Activated naive CD8-positive, alpha-beta T cell treated with anti-CD3 and anti-CD28 coated beads, Interleukin-2, amount 50 U/mL, for 16 hours (primary cell): ENCODE results near the gene EPN1.

Source experiments
- DNase-seq: peaks from one replicate; pipeline ENCODE4 v3.0.0-alpha.2; 2020; ENCODE audit warnings: low read depth, low spot score

The EPN1 gene

GRCh38 chr19:55646889-55647731 lies 27.9 kb upstream of the EPN1 start:
- DNase-seq, result no peak

DNA sequence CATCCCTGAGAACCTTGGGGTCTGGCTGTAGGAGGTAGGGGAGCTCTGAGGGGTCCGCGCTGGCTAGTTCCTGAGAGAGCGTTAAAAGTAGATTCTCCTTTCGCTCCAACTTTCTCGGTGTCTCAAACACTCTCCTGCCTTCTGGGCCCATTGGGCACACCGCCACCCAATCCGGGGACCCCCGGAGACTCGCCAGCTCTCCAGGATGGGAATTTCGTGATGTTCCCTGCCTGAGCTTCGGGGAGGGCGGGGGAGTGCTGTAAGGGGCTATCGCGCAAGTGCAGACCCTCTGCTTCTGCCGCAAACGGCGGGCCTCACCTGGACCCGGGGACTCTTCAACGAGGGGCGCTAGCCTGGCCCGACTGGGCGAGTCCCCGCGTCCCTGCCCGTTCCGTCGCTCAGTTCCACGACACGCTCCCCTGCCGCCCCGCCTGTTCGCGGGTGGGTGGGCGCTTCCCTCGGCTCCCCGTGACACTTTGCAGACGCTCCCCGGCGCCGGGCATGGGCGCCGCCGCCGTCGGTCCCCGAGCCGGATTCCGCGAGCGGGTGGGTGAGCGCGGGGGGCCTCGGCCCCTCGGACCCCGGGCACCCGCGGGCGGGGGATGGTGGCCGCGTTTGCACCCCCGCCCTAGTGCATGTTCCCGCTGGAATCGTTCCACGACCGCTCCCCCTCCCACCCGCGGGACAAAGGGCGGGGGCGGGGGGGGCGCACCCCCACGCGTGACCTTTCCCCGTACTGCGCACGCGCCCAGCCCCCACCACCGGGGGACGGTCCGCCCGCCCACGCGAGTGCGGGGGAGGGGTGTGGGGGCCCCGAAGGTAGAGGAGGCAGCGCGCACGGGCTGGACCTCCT lies 27.1 kb upstream of the EPN1 start, which contains the start of gene CCDC106:
Gene CCDC106, plus strand, starts transcription at position 481 of the 853 bp plus-strand sequence. CDS start 835 bp downstream, outside the sequence.
- no peak for DNase-seq

DNA sequence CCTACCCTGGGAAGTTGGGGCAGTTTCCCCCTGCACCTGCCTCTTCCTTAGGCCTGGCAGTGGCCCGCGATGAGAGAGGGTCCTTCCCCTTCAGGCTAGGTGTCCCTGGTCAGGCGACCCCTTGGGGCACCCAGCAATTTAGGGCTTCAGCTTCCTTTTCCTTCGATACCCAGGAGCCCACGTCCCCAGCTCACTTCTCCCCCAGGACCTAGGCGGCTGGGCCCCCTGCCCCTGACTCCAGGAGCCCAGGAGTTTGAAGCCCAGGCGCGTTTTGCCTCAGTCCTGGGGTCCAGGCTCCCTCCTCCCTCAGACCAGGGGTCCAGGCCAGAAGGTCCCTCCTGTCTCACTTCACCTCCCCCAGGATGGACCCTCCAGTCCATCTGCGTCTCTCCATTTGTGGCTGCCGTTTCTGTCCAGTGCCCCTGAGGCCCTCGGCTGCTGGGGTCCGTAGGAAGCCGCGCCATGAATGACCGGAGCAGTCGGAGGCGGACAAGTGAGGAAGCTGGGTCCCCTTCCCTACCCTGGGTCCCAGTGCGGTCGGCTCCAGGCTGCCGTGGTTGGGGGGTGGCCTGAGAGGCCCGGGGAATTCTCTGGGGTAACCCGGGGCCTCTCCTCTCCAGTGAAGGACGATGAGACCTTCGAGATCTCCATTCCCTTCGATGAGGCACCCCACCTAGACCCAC lies 26.3 kb upstream of the EPN1 start:
- DNase-seq, result no peak

DNA sequence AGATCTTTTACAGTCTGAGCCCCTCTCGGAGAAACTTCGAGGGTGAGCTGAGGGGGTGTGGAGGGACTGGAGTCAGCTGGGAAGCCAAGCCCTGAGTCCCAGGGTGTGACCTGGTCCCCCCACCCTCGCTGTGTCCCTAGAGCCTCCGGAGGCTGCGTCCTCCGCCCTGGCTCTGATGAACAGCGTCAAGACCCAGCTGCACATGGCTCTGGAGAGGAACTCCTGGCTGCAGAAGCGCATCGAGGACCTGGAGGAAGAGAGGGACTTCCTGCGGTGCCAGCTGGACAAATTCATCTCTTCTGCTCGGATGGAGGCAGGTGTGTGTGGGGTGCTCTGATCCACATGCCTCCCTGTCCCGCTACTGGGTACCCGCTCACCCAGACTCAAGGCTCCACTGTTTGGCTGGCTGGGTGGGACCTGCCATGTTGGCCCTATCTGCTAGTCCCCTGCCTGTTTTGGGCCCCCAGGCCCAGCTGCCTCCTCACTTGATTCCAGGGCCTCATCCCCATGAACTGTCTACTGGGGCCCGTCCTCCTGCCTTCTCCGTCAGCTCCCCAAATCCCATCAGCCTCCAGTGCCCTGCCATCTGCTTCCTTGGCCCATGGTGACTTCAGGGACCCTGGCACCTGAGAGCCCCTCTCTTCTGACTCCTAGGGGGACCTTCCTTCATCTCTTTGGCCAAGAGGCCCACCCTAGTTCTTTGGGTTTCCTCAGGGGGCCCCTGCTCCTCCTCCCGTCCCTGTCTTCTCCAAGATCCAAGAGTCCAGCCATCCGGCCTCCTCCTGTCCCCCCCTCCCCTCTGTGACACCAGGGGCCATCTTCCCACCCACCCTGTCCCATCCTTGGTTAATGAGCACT lies 25.5 kb upstream of the EPN1 start:
- no peak for DNase-seq

DNA sequence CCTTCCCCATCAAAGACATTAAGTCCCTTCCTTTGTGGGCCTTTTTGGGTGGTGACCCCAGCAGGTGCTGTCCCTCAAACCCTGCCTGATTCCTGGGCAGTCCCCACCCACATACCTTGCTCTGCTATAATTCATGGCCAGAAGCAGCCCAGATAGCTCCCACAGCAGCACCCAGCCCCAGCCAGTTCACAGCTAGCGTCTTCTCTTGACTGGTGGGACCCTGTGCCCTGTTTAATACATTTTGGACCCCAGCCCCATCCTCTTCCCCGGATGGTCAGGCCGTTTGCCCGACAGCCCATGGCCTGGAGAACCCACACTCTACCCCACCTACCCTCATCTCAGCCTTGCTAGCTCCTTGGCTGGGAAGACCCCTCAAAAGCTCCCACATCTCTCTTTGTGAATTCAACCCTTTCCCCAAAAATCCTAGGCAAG lies 24.9 kb upstream of the EPN1 start:
- no peak for DNase-seq

DNA sequence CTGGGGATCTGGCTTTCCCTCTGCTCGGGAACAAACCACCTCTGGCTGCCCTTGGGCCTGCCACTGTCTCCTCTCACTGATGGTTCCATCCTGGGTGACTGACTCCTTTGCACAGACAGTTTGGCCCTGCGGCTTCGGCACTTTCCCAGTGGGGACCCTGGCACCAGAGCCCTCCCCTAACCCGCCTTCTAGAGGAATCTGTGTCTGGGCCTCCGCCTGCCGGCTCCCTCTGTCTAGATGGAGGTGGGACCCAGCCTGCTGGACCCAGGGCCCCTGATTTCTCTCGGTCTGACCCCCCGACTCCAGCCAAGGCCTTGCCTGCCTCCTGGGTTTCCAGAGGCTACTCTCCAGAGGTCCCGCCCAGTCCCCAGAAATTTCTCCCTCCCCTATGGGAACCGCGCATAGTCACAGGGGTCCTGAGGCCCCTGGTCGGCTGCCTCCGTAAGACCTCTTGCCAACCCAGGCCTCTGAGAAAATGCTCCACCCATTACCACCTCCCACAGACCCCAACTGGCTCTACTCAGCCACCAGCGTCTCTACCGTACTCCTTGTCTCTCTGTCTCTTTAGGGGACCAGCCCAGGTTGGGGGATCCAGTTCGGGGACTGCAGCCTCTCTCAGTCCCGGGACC lies 24.3 kb upstream of the EPN1 start:
- DNase-seq, result no peak

- DNase-seq, result no peak
Measured at GRCh38 chr19:55651236-55651635, 23.8 kb upstream of the EPN1 start.

GRCh38 chr19:55652311-55653128 lies 22.5 kb upstream of the EPN1 start:
- no peak for DNase-seq

GRCh38 chr19:55653651-55654322 lies 21.2 kb upstream of the EPN1 start:
- peak; percentile 98 for DNase-seq

DNA sequence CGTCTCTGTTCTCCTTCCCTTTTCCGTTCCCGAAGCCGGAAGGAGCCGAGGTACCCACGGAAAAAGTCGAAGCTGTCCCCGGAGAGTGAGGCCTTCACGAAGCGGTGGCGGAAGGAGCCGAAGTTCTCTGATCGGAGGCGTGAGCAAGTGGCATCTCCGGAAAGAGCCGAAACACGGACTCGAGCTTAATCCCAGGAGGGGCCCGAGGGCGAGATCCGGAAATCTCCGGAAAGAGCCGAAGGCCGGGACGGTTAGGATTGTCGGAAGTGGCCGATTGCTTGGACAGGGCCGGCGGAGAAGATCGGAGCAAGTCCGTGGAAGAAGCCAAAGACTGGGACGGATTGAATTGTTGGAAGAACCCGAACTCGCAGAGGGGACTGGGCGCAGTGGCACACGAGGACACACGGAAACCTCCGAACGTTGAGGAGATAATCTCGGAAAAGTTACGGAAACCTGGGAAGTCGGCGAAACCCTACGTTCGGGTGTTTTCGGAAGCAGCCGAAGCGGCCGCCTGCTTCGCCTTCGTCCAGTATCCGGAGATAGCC lies 20.6 kb upstream of the EPN1 start:
- peak; percentile 98 for DNase-seq

DNA sequence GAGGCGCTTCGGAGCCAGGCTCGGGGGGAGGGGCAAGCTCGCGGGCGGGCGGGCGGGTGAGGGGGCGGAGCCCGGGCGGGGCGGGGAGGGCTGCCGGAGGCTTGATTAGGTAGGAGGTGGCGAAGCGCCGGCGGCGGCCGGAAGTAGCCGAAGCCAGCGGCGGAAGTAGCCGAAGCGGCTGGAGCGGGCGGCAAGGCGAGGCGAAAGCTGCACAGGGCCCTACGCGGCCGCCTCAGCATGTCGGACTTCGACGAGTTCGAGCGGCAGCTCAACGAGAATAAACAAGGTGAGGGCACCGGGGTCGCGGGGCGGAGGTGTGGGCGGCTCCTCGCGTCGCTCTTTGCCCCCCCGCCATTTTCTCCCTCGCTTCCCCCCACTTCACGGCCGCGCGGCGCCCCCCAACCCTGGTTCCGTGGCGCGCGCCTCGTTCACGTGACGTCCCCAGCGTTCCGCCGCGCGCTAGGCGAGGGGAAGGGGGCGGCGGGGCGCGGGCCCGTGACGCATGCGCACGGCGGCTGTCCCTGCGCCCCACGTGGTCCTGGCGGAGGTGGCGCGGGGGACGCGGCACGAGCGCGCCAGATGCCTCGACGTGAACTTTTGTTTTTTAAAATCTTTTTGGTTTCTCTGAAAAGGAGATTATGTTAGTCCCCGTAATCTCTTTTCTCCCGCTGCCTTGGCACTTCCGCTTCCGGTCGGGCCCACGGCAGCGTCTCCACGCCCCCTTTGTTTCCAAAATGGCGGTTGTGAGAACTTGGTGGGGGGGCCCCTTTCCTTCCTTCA lies 20.0 kb upstream of the EPN1 start, which contains the start of gene U2AF2:
Gene U2AF2, plus strand, starts transcription at position 168 of the 780 bp plus-strand sequence. Its CDS starts 70 bp downstream, at position 238.
- peak; percentile 93 for DNase-seq

DNA sequence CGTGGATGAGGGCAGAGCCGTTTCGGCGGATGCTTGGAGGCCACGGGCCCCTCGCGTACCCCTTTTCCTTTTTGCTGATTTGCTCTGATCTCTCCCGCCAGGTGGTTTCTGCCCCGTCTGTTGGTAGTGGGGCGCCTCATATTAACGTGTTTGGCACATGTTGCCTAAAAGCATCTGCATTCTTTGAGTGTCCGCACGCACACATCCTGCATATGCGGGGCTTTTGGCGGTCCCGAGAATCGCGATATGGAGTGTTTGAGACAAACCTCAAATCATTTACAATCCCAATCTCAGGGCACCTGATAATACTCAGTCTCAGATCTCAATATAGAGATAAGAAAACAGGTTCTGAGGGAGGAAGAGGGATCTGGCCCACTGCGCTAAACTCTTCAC lies 19.4 kb upstream of the EPN1 start:
- DNase-seq, result no peak

DNA sequence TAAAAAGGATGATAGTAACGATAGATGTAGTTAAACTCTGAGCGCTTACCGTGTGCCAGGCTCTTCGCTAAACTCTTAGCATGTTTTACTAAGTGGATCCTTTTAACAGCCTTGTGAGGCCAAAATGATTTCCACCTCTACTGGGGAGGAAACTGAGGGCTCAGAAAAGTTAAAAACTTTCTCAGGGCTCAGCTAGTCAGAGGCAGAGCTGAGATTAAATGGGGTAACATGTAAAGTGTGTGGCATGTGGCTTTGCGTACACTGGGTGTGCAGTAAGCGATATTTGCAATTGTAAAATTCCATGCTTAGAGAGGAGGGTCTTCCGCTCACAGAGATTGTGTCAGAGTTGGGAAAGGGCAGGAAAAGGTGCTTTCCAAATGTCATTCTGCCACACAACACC lies 18.5 kb upstream of the EPN1 start:
- no peak for DNase-seq

DNA sequence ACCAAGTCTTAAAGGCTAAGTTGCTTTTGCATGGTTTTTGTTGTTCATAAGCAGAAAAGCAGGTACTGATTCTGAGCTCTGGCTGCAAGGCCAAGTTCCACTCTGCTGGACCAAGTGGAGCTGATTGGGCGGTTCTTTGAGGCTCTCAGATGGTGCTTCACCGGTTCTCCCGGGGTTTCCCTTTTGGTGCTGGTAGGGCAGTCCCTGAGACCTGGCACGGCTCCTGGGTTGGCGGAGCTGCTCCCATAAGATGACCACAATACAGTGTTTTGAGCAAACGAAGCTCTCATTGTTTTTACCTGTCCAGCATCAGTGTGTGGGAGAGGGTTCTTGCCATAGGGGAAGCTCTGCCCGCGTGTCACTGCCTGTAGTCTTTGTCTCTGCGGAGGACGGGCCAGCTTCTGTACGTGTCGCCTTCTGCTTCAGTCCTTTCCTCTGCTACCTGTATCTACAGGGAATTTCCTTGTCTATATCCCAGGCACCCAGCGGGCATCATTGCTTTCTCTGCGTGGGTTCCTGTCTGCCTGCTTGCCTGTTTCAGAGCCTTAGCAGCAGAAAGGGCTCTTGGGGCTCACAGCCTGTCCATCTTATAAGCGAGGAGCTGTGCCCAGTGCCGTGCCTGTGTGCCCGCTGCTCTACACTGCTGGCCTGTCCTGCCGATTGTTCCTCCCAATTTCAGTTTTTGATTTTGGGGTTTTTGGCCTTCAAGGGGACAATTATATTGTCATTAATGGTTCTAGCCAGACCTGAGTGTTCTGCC lies 17.9 kb upstream of the EPN1 start:
- DNase-seq, result no peak

- DNase-seq, result no peak
Measured at GRCh38 chr19:55658846-55659459, 16.1 kb upstream of the EPN1 start.

DNA sequence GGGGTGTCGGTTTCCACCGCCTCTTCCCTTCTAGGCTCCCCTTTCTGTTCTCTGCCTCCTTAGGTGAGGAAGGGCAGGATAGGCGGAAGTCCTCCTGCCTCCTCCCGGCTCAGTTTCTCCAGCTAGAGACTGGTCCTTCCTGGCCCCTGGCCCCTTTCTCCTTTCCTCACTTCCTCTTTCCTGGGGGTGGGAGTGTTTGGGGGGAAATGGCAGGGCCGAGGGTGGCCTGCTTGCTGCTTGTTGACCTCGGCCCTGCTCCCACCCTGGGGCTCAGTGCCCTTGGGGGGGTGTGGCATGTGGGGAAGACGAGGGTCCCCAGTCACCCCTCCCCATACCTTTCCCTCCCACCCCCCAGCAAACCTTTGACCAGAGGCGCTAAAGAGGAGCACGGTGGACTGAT lies 15.2 kb upstream of the EPN1 start:
- DNase-seq, result no peak

DNA sequence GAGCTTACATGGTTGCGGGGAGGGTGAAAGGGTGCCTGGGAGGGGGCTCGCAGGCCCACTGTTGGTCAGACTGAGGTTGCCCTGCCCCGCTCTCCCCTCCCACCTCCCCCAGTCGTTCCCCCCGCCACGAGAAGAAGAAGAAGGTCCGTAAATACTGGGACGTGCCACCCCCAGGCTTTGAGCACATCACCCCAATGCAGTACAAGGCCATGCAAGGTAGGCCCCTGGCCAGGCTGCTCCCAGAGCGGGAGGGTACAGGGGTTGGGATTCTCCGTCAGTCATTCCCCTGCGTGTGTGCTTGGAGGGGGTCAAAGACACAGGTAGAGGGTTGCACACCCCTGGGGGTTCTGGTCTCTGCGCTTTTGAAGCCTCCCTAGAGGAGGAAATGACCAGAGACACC lies 14.6 kb upstream of the EPN1 start:
- DNase-seq, result no peak
